ENCODE data around the gene HNRNPA3.
"Not testable (repeated sequence)": the region's sequence is repeated elsewhere in the genome, so short reads cannot be mapped to it uniquely, and the experiment has no call there.

HNRNPA3 gene

DNA sequence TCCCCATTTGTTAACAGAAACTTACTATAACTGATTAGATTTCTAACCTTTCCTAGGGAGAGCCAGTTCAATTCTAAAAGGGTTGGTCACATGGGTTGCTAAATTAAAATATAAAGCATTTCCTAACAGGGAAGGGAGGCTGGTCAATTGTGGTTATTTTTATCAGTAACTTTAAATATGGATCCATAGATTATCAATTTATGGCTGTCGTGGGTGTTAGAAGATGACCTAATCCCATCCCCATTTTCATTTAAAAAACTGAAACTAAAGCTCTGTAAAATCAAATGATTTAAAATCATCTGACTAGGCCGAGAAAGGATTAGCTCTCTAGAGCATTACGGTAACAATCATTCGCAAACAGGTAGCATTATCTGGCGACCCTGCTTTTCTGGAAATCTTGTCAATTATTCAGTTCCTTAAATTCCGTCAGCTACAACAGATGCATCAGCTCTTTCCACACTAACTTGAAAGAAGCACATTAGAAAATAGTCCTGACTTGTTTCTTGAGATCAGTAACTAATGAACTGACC, 953 bp upstream of the HNRNPA3 start:
- TF ChIP-seq, protein P1, sequence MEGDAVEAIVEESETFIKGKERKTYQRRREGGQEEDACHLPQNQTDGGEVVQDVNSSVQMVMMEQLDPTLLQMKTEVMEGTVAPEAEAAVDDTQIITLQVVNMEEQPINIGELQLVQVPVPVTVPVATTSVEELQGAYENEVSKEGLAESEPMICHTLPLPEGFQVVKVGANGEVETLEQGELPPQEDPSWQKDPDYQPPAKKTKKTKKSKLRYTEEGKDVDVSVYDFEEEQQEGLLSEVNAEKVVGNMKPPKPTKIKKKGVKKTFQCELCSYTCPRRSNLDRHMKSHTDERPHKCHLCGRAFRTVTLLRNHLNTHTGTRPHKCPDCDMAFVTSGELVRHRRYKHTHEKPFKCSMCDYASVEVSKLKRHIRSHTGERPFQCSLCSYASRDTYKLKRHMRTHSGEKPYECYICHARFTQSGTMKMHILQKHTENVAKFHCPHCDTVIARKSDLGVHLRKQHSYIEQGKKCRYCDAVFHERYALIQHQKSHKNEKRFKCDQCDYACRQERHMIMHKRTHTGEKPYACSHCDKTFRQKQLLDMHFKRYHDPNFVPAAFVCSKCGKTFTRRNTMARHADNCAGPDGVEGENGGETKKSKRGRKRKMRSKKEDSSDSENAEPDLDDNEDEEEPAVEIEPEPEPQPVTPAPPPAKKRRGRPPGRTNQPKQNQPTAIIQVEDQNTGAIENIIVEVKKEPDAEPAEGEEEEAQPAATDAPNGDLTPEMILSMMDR (IDR thresholded peaks at IDR 0.05; ENCODE audit: borderline replicate concordance, insufficient read depth, low read depth, low read length) = no peak

DNA sequence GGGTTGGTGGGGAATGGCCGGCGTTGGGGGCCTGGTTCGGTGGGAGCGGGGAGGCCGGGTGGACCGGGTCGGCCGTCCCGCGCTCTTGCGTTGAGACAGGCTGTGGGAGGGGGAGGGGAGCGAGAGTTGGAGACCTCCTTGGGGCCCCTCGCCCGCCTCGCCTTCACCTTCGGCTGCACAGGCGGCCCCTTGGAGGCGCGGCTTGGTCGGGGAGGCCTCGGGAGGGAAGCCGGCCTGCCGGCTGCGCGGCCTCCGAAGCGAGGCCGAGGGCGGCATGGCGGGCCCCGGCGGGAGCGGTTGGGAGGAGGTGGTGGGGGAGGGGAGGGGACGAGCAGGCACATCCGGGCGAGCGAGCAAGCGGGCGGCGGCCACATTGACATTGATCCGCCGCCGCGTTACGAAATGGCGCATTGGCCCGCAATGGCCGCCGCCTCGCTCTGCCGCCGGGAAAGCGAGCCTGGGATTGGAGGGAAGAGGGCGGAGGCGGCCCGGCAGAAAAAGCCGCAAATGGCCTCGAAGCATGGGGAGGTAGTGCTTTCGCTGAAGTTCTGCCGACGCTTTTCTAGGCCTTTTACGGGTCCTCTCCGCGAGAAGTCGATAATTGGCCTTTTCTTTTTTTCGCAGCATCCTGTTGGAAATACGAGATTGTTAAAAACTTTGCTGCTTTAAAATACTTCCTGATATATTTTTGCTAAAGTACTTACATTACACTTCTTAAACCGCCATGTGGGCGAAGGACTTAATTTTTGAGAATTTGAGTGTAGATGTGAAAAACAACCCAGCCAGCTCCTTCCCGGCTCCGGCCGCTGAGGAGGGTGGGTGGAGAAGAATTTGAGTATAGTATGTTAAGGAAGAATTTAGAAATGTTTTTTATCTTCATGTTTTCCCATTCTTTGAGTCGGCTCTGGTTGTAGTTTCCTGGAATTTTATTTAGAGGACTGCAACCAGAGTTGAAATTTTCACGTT, 580 bp downstream of the HNRNPA3 start:
- peak overlapping the region; percentile 92 for H3K4me3 ChIP-seq (ENCODE audit: low read depth, low read length)
- TF ChIP-seq, protein P1 (IDR thresholded peaks at IDR 0.05; ENCODE audit: borderline replicate concordance, insufficient read depth, low read depth, low read length) = no peak

More for the DNA sequence above, 953 bp upstream of the HNRNPA3 start:
- H3K4me3 ChIP-seq (ENCODE audit: low read depth, low read length) = peak overlapping the region; percentile 55

DNA sequence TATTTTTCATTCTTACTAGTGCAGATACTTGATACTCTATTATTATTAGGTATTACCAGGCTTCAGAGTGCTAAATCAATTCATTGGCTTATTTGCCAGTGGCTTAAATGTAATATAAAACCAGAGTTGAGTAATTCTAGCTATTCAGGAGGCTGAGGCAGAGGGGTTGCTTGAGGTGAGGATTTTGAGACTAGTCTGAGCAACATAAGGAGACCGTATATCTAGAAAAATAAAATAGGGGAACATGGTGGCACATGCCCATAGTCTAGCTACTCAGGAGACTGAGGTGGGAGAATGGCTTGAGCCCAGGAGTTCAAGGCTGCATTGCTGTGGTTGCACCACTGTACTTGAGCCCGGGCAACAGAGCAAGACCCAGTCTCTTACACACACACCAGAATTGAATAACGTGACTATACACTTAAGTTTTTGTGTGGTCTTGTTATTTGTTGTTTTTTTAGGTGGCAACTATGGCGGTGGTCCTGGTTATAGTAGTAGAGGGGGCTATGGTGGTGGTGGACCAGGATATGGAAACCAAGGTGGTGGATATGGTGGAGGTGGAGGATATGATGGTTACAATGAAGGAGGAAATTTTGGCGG, 4.8 kb downstream of the HNRNPA3 start:
- no peak overlapping the region for H3K4me3 ChIP-seq (ENCODE audit: low read depth, low read length)
- TF ChIP-seq, protein P1 (IDR thresholded peaks at IDR 0.05; ENCODE audit: borderline replicate concordance, insufficient read depth, low read depth, low read length) = no peak

DNA sequence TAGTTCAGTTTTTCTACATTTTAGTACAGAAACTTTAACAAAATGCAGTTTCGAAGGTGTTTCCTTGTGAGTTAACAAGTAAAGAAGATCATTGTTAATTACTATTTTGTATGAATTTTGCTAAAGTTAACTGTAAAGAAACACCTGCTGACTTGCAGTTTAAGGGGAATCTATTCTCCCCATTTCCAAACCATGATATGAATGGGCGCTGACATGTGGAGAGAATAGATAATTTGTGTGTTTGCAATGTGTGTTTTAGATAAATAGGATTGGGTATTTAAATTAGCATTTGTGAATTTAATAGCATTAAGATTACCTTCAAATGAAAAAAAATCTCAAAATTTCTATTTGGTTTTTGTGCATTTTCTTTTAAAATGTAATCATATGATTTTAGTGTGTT, 7.2 kb downstream of the HNRNPA3 start:
- not testable (repeated sequence) for H3K4me3 ChIP-seq (ENCODE audit: low read depth, low read length)

DNA sequence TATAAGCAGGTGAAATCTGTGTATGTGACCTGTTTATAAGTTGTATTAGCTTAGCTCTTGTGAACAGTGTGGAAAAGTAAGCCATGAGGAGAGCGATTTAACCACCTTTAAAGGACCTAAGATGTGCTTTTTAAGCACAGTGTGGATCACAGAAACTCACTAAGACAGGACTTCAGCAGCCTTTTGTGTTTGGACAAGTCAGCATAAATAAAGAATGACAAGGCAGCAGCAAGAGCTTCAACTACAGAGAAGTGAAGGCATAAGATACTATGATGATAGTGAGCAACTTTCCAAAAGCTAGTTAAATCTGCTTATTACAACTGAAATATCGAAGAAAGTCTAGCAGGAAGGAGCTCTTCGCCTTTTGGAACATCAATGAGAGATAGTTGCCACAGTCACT, 8.9 kb downstream of the HNRNPA3 start:
- TF ChIP-seq, protein P1 (IDR thresholded peaks at IDR 0.05; ENCODE audit: borderline replicate concordance, insufficient read depth, low read depth, low read length) = no peak
- no peak overlapping the region for H3K4me3 ChIP-seq (ENCODE audit: low read depth, low read length)

DNA sequence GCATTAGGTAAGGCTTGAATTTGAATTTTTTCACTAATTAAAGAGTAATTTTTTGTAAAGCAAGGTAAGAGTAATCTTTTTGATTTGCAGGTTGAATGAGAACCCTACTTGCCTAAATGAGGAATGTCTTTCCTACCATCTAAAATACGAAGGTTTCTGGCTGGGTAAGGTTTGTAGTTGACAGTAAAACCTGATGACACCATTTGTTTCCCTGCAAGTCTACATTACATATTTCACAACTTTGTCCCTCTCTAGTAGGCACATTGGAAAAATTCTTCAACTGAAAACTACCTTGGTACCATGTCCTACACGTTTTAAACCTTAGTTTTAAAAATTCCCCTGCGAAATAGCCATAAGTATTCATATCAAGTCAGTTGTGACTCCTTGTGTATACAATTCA, 9.4 kb downstream of the HNRNPA3 start:
- no peak overlapping the region for H3K4me3 ChIP-seq (ENCODE audit: low read depth, low read length)
- TF ChIP-seq, protein P1 (IDR thresholded peaks at IDR 0.05; ENCODE audit: borderline replicate concordance, insufficient read depth, low read depth, low read length) = no peak

DNA sequence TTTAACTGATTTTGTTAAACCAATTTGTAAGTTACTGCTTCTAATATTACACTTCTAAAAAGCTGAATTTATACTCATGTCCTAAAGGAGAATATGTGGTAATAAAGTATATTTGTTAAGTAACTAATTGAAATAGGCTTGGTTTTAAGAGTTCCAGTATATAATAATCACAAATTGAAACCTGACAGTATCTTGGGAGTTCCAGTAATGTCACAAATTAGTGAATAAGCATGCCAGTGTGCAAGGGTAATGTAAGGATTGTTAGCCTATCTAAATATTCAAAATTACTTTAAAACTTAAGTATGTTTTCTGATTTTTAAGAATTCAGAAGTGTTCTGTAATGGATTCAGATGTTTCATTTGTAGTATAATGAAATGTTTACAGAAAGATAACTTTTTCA, 10.8 kb downstream of the HNRNPA3 start:
- not testable (repeated sequence) for H3K4me3 ChIP-seq (ENCODE audit: low read depth, low read length)

DNA sequence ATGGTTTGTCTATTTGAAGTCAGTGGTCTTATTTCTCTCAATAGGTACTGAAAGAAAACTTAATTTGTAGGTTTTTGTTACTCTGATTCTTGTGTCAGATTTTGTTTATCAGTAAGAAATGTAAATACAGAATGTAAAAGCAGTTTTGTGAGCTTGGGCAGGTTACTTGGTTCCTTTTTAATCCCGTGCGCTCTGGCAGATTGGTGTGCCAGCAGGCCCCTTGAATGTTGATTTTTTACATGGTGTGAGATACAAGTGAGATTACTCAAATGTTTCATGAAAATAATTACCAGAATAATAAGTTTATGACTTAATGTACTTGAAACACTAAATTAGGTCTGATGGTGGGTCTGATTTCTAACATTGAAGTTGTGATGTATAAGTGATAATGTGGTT, 13.4 kb downstream of the HNRNPA3 start:
- TF ChIP-seq, protein P1 (IDR thresholded peaks at IDR 0.05; ENCODE audit: borderline replicate concordance, insufficient read depth, low read depth, low read length) = no peak

More for the DNA sequence above, 13.4 kb downstream of the HNRNPA3 start:
- no peak overlapping the region for H3K4me3 ChIP-seq (ENCODE audit: low read depth, low read length)

All from GM12875 (cell line).